ENCODE measurements around the gene ATOH8.

DNA sequence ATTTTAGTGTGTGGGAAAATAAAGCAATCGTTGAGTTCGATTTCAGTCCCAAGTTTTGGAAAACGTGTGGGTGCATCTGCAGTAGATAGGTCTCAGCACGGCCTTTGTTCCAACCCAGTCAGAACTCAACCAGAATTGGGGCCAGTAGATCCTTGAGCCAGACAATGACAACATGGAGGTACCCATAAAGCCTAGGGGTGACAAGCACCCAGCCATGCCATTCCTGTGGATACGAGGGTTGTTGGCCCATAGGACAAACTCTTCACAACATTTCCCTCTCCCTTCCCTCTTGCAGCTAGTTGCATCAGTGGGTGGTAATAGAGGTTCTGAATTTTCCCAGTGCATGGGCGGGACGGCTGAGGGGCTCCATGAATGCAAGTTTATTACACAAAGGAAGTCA lies 74.9 kb downstream of the ATOH8 start:
- no peak for TF ChIP-seq EZH2phosphoT487 (IDR thresholded peaks at IDR 0.05; ENCODE audit: insufficient read depth, low read depth)
- TF ChIP-seq EZH2 (IDR thresholded peaks at IDR 0.05; ENCODE audit: insufficient read depth, poor library complexity, severe bottlenecking): no peak

Data from GM23248 (cell line).